ENCODE measurements around the gene POU2AF1. TPM values are rescaled to one million over a fixed set of nuclear protein-coding genes. Genes with fewer than 3 reads are reported as not detected.

POU2AF1 gene
- total and polyA plus RNA-seq, 12 donors: 0.03 to 1.7 (median 0.55) TPM; not detected in 6

DNA sequence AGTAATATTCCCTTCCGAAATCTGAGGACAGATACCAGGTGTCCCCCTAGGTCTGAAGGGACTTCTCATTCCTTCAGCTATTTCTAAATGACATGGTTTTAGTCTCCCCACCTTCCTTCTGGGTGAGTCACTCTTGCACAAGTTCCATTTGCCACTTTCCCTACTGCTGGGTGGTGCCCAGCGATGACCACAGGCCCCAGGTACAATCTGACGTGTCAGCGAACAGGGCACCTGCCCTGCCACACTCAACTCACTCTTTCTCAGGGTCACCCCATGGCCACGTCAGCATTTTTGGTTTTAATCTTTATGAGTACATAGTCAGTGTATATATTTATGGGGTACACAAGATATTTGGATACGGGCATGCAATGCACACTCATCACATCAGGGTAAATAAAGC, 17.2 kb downstream of the POU2AF1 start:
- Histone ChIP-seq H3K9me3 (replicated peaks in 1 of 3) (no peaks in the 10 kb centered on the region), H3K4me1 (replicated peaks in 1 of 2) (no peaks in the 10 kb centered on the region), H3K27ac (no peak overlapping the region), H3K27me3 (no peaks in the 10 kb centered on the region), H3K4me3 (no peak overlapping the region), H3K36me3 (replicated peaks in 1 of 2) (no peaks in the 10 kb centered on the region)
- 84 to 92% (median 92%) methylated on average over 6 of the region's 6 CpGs for WGBS, 4 donors
- TF ChIP-seq, protein P1, sequence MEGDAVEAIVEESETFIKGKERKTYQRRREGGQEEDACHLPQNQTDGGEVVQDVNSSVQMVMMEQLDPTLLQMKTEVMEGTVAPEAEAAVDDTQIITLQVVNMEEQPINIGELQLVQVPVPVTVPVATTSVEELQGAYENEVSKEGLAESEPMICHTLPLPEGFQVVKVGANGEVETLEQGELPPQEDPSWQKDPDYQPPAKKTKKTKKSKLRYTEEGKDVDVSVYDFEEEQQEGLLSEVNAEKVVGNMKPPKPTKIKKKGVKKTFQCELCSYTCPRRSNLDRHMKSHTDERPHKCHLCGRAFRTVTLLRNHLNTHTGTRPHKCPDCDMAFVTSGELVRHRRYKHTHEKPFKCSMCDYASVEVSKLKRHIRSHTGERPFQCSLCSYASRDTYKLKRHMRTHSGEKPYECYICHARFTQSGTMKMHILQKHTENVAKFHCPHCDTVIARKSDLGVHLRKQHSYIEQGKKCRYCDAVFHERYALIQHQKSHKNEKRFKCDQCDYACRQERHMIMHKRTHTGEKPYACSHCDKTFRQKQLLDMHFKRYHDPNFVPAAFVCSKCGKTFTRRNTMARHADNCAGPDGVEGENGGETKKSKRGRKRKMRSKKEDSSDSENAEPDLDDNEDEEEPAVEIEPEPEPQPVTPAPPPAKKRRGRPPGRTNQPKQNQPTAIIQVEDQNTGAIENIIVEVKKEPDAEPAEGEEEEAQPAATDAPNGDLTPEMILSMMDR (IDR thresholded peaks at IDR 0.05): no peak
- TF ChIP-seq POLR2A (IDR thresholded peaks at IDR 0.05): no peak
- intact Hi-C loops (cut with DNase I): loop anchor here in 1 of 2 donors (10.0 kb wide), 1 partner anchor 63 kb away; no protein-coding TSS in a partner anchor
- no peak for DNase-seq

- Histone ChIP-seq H3K4me1 (replicated peaks in 1 of 2) (no peaks in the 10 kb centered on the region), H3K9me3 (replicated peaks in 1 of 3) (no peaks in the 10 kb centered on the region), H3K27ac (no peak overlapping the region), H3K27me3 (no peaks in the 10 kb centered on the region), H3K36me3 (replicated peaks in 1 of 2) (no peaks in the 10 kb centered on the region), H3K4me3 (no peak overlapping the region)
- TF ChIP-seq POLR2A (IDR thresholded peaks at IDR 0.05): no peak
- TF ChIP-seq, protein P1 (IDR thresholded peaks at IDR 0.05): no peak
- DNase-seq: no peak
- intact Hi-C loops (cut with DNase I): loop anchor here in 1 of 2 donors (10.0 kb wide), 1 partner anchor 64 kb away; no protein-coding TSS in a partner anchor
- WGBS, 4 donors: 77 to 88% (median 84%) methylated on average over 7 of the region's 7 CpGs
Observed at GRCh38 chr11:111361052-111361801, 17.8 kb downstream of the POU2AF1 start.

DNA sequence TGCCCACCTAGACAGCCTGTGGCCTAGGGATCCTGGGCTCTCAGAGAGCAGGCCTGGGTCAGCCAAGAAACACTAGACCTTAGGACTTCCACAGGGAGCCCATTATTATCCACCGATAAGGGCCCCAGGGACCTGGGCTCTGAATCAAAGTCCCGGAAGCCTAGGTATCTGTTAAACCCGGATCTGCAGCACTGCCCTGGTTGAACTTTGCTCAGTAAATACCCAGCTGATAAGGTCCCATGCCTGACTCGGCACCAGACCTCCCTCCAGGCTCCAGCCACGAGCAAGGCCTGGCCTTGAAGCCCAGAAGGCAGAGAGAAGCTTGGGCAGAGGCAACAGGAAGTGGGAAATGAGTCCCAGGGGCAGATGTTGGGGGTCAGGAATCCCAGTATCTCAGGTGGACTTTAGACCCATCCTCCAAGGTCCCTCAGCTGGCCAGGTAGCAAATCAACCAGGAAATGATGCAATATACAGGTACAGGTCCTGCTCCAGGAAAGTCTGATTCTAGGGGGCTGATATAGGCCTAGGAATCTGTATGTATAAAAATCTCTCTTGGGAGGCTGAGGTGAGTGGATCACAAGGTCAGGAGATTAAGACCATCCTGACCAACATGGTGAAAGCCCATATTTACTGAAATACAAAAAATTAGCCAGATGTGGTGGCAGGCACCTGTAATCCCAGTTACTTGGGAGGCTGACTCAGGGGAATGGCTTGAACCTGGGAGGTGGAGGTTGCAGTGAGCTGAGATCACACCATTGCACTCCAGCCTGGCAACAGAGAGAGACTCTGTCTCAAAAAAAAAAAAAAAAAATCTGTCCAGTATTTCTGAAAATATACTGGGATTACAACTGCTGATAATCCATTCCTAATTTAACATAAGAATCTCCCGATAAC, 18.7 kb downstream of the POU2AF1 start:
- no peak overlapping the region for H3K27ac ChIP-seq
- intact Hi-C loops (cut with DNase I): loop anchor here in 1 of 2 donors (10.0 kb wide), 1 partner anchor 64 kb away; no protein-coding TSS in a partner anchor
- H3K36me3 ChIP-seq (replicated peaks in 1 of 2): no peaks in the 10 kb centered on the region

More for the DNA sequence above, 18.7 kb downstream of the POU2AF1 start:
- 58 to 77% (median 72%) methylated on average over 4 to 6 of the region's 6 CpGs for WGBS, 4 donors
- TF ChIP-seq, protein P1 (IDR thresholded peaks at IDR 0.05): no peak
- no peak for TF ChIP-seq POLR2A (IDR thresholded peaks at IDR 0.05)
- H3K27me3 ChIP-seq: no peaks in the 10 kb centered on the region
- no peak for DNase-seq
- no peaks in the 10 kb centered on the region for H3K9me3 ChIP-seq (replicated peaks in 1 of 3)
- H3K4me3 ChIP-seq: no peak overlapping the region
- H3K4me1 ChIP-seq (replicated peaks in 1 of 2): no peaks in the 10 kb centered on the region

All from adrenal gland (tissue), 12 donors.